Liver (tissue), 3 donors: ENCODE results near the gene ASPDH.

Experiments
- CTCF ChIP-seq: fragments of 150-350 bp; IDR thresholded peaks from 2 replicates; pipeline ENCODE4 v1.5.1; 2017; ENCODE audit warnings: improper control_type of control experiment, low read depth, low read length; ENCODE audit not compliant: missing input control
- GABPA ChIP-seq, 2 donors: IDR thresholded peaks in 1 of 2; conservative IDR thresholded peaks in 1 of 2; 2 replicates each; pipeline ENCODE4 v1.6.1; 2016; ENCODE audit warnings: antibody characterized with exemption in 2 of 2, mild to moderate bottlenecking in 1 of 2, moderate library complexity in 1 of 2
- HNF4A ChIP-seq, 2 donors: conservative IDR thresholded peaks; 2 replicates each; pipeline ENCODE4 v1.6.1; 2016; ENCODE audit warnings: antibody characterized with exemption in 2 of 2, mild to moderate bottlenecking in 2 of 2
- JUND ChIP-seq, 2 donors: IDR thresholded peaks; 2 replicates each; pipeline ENCODE4 v1.6.1; 2016; ENCODE audit warnings: antibody characterized with exemption in 2 of 2
- MAX ChIP-seq: IDR thresholded peaks from 2 replicates; pipeline ENCODE4 v1.6.1; 2016; ENCODE audit warnings: antibody characterized with exemption
- REST ChIP-seq: IDR thresholded peaks from 2 replicates; pipeline ENCODE4 v1.6.1; 2016; ENCODE audit warnings: antibody characterized with exemption, mild to moderate bottlenecking
- SP1 ChIP-seq: IDR thresholded peaks from 2 replicates; pipeline ENCODE4 v1.6.1; 2018; ENCODE audit warnings: antibody characterized with exemption, mild to moderate bottlenecking
- TAF1 ChIP-seq: conservative IDR thresholded peaks from 2 replicates; pipeline ENCODE4 v1.6.1; 2016; ENCODE audit warnings: antibody characterized with exemption, mild to moderate bottlenecking
- donor health status: healthy.
- donor health status: healthy.

DNA sequence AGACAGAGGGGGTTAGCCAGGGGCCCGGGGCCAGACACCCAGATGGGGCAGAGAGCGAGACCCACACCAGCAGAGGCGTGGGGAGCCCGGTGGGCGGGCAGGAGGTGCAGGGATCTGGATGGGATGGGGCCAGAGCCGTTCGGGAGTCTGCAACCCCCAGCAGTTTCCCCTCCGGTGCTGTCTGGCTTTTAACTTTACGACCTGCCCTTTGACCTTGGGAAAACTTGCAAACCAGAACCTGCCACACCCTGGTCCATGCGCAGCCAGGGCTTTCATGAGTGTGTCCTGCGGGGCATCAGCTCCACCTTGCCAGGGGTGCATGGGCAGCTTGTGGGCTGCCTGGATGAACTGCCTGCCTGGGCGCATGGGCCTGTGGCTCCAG lies 12.5 kb downstream of the ASPDH start:
- no peak for TF ChIP-seq SP1
- TF ChIP-seq REST: no peak
- no peak for TF ChIP-seq MAX
- no peak for TF ChIP-seq CTCF
- no peak for TF ChIP-seq TAF1
- TF ChIP-seq JUND (IDR thresholded peaks at IDR 0.05): no peak
- TF ChIP-seq GABPA (IDR thresholded peaks at IDR 0.05 in 1 of 2, conservative IDR thresholded peaks at IDR 0.05 in 1 of 2): no peak
- no peak for TF ChIP-seq HNF4A (conservative IDR thresholded peaks at IDR 0.05)
